ENCODE results near the gene CST7. TPM values are rescaled to one million over a fixed set of nuclear protein-coding genes. Genes with fewer than 3 reads are reported as not detected.

Gene CST7
- total and polyA plus RNA-seq, 2 donors from 2014 or later = 1.4 to 3.7 TPM

GRCh38 chr20:24996449-24997377 lies 47.6 kb downstream of the CST7 start:
- DNase-seq = peak in 2 of 5 donors; percentile 14 to 17
- no peak for TF ChIP-seq CTCF (IDR thresholded peaks at IDR 0.05; ENCODE audit: borderline replicate concordance, extremely low read depth, insufficient read depth)

GRCh38 chr20:24998121-24998520 lies 49.1 kb downstream of the CST7 start:
- no peak overlapping the region for H3K27ac ChIP-seq (ENCODE audit: low read depth in 2 of 2, low read length in 2 of 2)
- FAIRE-seq (no peak), DNase-seq (peak in 2 of 5 donors; percentile 6 to 18)
- peaks cover 0 to 9% (median 6%) of the 10 kb centered on the region in 3 donors for H3K4me1 ChIP-seq (ENCODE audit: control insufficient read depth in 2 of 3, insufficient read depth in 2 of 3, low read depth in 1 of 3, low read length in 3 of 3)
- H3K4me3 ChIP-seq (ENCODE audit: low read length in 3 of 3) = no peak overlapping the region
- H3K36me3 ChIP-seq (ENCODE audit: control insufficient read depth in 2 of 3, insufficient read depth in 3 of 3, low read length in 3 of 3) = peaks cover 0 to 2% (median 0%) of the 10 kb centered on the region in 3 donors
- intact Hi-C loops (cut with DNase I) = loop anchor here (5.0 to 10.0 kb wide), 2 partner anchors 64 to 177 kb away; no protein-coding TSS in a partner anchor
- H3K9ac ChIP-seq (ENCODE audit: low read length in 3 of 3) = no peak overlapping the region
- TF ChIP-seq CTCF (IDR thresholded peaks at IDR 0.05; ENCODE audit: borderline replicate concordance, extremely low read depth, insufficient read depth) = no peak
- no peaks in the 10 kb centered on the region for H3K27me3 ChIP-seq (ENCODE audit: control insufficient read depth, insufficient read depth, low read length)
- no peaks in the 10 kb centered on the region for H3K9me3 ChIP-seq (ENCODE audit: control insufficient read depth in 2 of 3, insufficient read depth in 1 of 3, low read length in 3 of 3)

More at GRCh38 chr20:24996449-24997377, 47.6 kb downstream of the CST7 start:
- intact Hi-C loops (cut with DNase I) = loop anchor here (5.0 to 10.0 kb wide), 2 partner anchors 66 to 178 kb away; no protein-coding TSS in a partner anchor
- FAIRE-seq = no peak
- Histone ChIP-seq H3K27ac (ENCODE audit: low read depth in 2 of 2, low read length in 2 of 2) (no peak overlapping the region), H3K4me1 (ENCODE audit: control insufficient read depth in 2 of 3, insufficient read depth in 2 of 3, low read depth in 1 of 3, low read length in 3 of 3) (peaks cover 0 to 9% (median 6%) of the 10 kb centered on the region in 3 donors), H3K9ac (ENCODE audit: low read length in 3 of 3) (no peak overlapping the region), H3K9me3 (ENCODE audit: control insufficient read depth in 2 of 3, insufficient read depth in 1 of 3, low read length in 3 of 3) (no peaks in the 10 kb centered on the region), H3K4me3 (ENCODE audit: low read length in 3 of 3) (no peak overlapping the region), H3K36me3 (ENCODE audit: control insufficient read depth in 2 of 3, insufficient read depth in 3 of 3, low read length in 3 of 3) (no peaks in the 10 kb centered on the region), H3K27me3 (ENCODE audit: control insufficient read depth, insufficient read depth, low read length) (no peaks in the 10 kb centered on the region)

GRCh38 chr20:24998631-24999445 lies 49.8 kb downstream of the CST7 start:
- Histone ChIP-seq H3K27ac (ENCODE audit: low read depth in 2 of 2, low read length in 2 of 2) (no peak overlapping the region), H3K4me1 (ENCODE audit: control insufficient read depth in 2 of 3, insufficient read depth in 2 of 3, low read depth in 1 of 3, low read length in 3 of 3) (peaks cover 0 to 9% (median 5%) of the 10 kb centered on the region in 3 donors), H3K9ac (ENCODE audit: low read length in 3 of 3) (no peak overlapping the region), H3K27me3 (ENCODE audit: control insufficient read depth, insufficient read depth, low read length) (no peaks in the 10 kb centered on the region), H3K9me3 (ENCODE audit: control insufficient read depth in 2 of 3, insufficient read depth in 1 of 3, low read length in 3 of 3) (no peaks in the 10 kb centered on the region), H3K36me3 (ENCODE audit: control insufficient read depth in 2 of 3, insufficient read depth in 3 of 3, low read length in 3 of 3) (peaks cover 0 to 2% (median 0%) of the 10 kb centered on the region in 3 donors), H3K4me3 (ENCODE audit: low read length in 3 of 3) (no peak overlapping the region)
- DNase-seq = peak in 1 of 5 donors; percentile 19
- intact Hi-C loops (cut with DNase I) = loop anchor here (5.0 to 10.0 kb wide), 2 partner anchors 63 to 176 kb away; no protein-coding TSS in a partner anchor
- no peak for TF ChIP-seq CTCF (IDR thresholded peaks at IDR 0.05; ENCODE audit: borderline replicate concordance, extremely low read depth, insufficient read depth)
- no peak for FAIRE-seq
